ENCODE measurements around the gene RUNX1.

- no peak for TF ChIP-seq CTCF (IDR thresholded peaks at IDR 0.05)
- TF ChIP-seq POLR2A (IDR thresholded peaks at IDR 0.05) = no peak
Measured at GRCh38 chr21:34892209-34892608, 156.9 kb downstream of the RUNX1 start.
